GM23338 (cell line): ENCODE results near the gene POU3F1. TPM values are rescaled to one million over a fixed set of nuclear protein-coding genes. Genes with fewer than 3 reads are reported as not detected.

Experiments
- ATAC-seq: fragments of 200-7000 bp; cut with Tn5 transposase; 3 replicates; pipeline ENCODE4 v1.9.1; 2020
- DNase-seq: peaks from one replicate; pipeline ENCODE4 v3.0.0-alpha.2; 2015; ENCODE audit warnings: low spot score
- H2AFZ ChIP-seq: fragments of 200-600 bp; sonication (generic); 2 replicates; pipeline ENCODE4 v1.8.0; 2016; ENCODE audit warnings: antibody characterized with exemption, mild to moderate bottlenecking, moderate library complexity
- H3F3A ChIP-seq: fragments of 200-600 bp; sonication (generic); replicated peaks from 2 replicates; pipeline ENCODE4 v1.8.0; 2017; ENCODE audit warnings: antibody characterized with exemption, mixed run types, low read depth
- H3K27ac ChIP-seq: fragments of 200-600 bp; sonication (generic); 2 replicates; pipeline ENCODE4 v1.6.1; 2016; ENCODE audit warnings: low read depth
- H3K27me3 ChIP-seq: fragments of 200-600 bp; sonication (generic); 2 replicates; pipeline ENCODE4 v1.8.0; 2016; ENCODE audit warnings: mild to moderate bottlenecking, mixed run types, moderate library complexity; ENCODE audit not compliant: insufficient read depth
- H3K36me3 ChIP-seq: fragments of 200-600 bp; sonication (generic); 2 replicates; pipeline ENCODE4 v1.8.0; 2016; ENCODE audit warnings: mild to moderate bottlenecking; ENCODE audit not compliant: insufficient read depth
- H3K4me1 ChIP-seq: fragments of 200-600 bp; sonication (generic); 2 replicates; pipeline ENCODE4 v1.8.0; 2016; ENCODE audit warnings: mild to moderate bottlenecking, moderate library complexity; ENCODE audit not compliant: insufficient read depth
- H3K4me2 ChIP-seq: fragments of 200-600 bp; sonication (generic); 2 replicates; pipeline ENCODE4 v1.7.1; 2017; ENCODE audit warnings: mixed run types
- H3K4me3 ChIP-seq: fragments of 200-600 bp; sonication (generic); 2 replicates; pipeline ENCODE4 v1.6.1; 2016; ENCODE audit warnings: mixed run types
- H3K79me2 ChIP-seq: fragments of 200-600 bp; sonication (generic); replicated peaks from 2 replicates; pipeline ENCODE4 v1.8.0; 2017; ENCODE audit warnings: mild to moderate bottlenecking; ENCODE audit not compliant: insufficient read depth
- H3K9me2 ChIP-seq: fragments of 200-600 bp; sonication (generic); 2 replicates; pipeline ENCODE4 v1.8.0; 2017; ENCODE audit not compliant: insufficient read depth
- H4K20me1 ChIP-seq: fragments of 200-600 bp; sonication (generic); replicated peaks from 2 replicates; pipeline ENCODE4 v1.8.0; 2017; ENCODE audit warnings: mild to moderate bottlenecking; ENCODE audit not compliant: insufficient read depth
- H3K27ac Mint-ChIP-seq: 2 replicates; pipeline ENCODE4 v1.8.0; 2020; ENCODE audit warnings: inconsistent platforms, mild to moderate bottlenecking, moderate library complexity, mixed read lengths
- H3K27me3 Mint-ChIP-seq: 3 replicates; pipeline ENCODE4 v1.8.0; 2022; ENCODE audit warnings: low read depth, mild to moderate bottlenecking, moderate library complexity, mixed read lengths, inconsistent platforms; ENCODE audit not compliant: insufficient read depth, poor library complexity
- H3K36me3 Mint-ChIP-seq: 3 replicates; pipeline ENCODE4 v1.8.0; 2021; ENCODE audit warnings: low read depth, mild to moderate bottlenecking, inconsistent platforms, moderate library complexity, mixed read lengths
- H3K4me1 Mint-ChIP-seq: 3 replicates; pipeline ENCODE4 v1.8.0; 2020; ENCODE audit warnings: mild to moderate bottlenecking, inconsistent platforms, mixed read lengths
- H3K4me3 Mint-ChIP-seq: 3 replicates; pipeline ENCODE4 v1.8.0; 2021; ENCODE audit warnings: moderate library complexity, mild to moderate bottlenecking, inconsistent platforms, mixed read lengths
- H3K9me3 Mint-ChIP-seq: 3 replicates; pipeline ENCODE4 v1.8.0; 2020; ENCODE audit warnings: moderate library complexity, mild to moderate bottlenecking, inconsistent platforms, mixed read lengths
- CREB1 ChIP-seq: fragments of 250-450 bp; sonication (Bioruptor Pico); IDR thresholded peaks from 2 replicates; pipeline ENCODE4 v1.5.0; 2020; ENCODE audit warnings: low read depth, mild to moderate bottlenecking, moderate library complexity
- EZH2 ChIP-seq: fragments of 200-600 bp; sonication (generic); IDR thresholded peaks from one replicate; pipeline ENCODE4 v1.8.0; 2017; ENCODE audit warnings: antibody characterized with exemption, mild to moderate bottlenecking, low read depth; ENCODE audit not compliant: unreplicated experiment
- NANOG ChIP-seq: IDR thresholded peaks from 2 replicates; pipeline ENCODE4 v1.6.1; 2016; ENCODE audit warnings: antibody characterized with exemption, borderline replicate concordance
- POLR2AphosphoS5 ChIP-seq: IDR thresholded peaks from 2 replicates; pipeline ENCODE4 v1.6.1; 2016; ENCODE audit warnings: antibody characterized with exemption, low read depth
- REST ChIP-seq: IDR thresholded peaks from one replicate; pipeline ENCODE4 v1.6.1; 2018; ENCODE audit warnings: antibody characterized with exemption; ENCODE audit not compliant: unreplicated experiment
- STAT1 ChIP-seq: IDR thresholded peaks from one replicate; pipeline ENCODE4 v1.6.1; 2016; ENCODE audit warnings: antibody characterized with exemption; ENCODE audit not compliant: unreplicated experiment
- ZNF331 ChIP-seq: fragments of 250-450 bp; sonication (Bioruptor Pico); IDR thresholded peaks from 2 replicates; pipeline ENCODE4 v1.5.0; 2020; ENCODE audit warnings: low read depth, mild to moderate bottlenecking, moderate library complexity
- ZNF462 ChIP-seq: fragments of 250-450 bp; sonication (Bioruptor Pico); IDR thresholded peaks from 2 replicates; pipeline ENCODE4 v1.5.0; 2020; ENCODE audit warnings: mild to moderate bottlenecking, moderate library complexity
- polyA plus RNA-seq: library from polyadenylated mRNA; unstranded; fragments of >200 nt; fragmentation: Nextera tagmentation; extraction: Ambion mirVana; gene quantifications from 2 replicates; pipeline ENCODE4 v1.2.1, GENCODE V29; 2016
- total RNA-seq: library from RNA; depleted of rRNA; stranded (reverse); fragments of >200 nt; shearing (Covaris generic); gene quantifications from 2 replicates; pipeline ENCODE4 v1.2.3, GENCODE V29; 2014

Gene POU3F1
- total and polyA plus RNA-seq, 2 experiments from 2014 or later: 3.6 to 11.5 TPM

- TF ChIP-seq NANOG (no peak), EZH2 (no peak), POLR2AphosphoS5 (no peak), STAT1 (no peak)
These were observed 48.2 kb upstream of the POU3F1 start (continued) for GRCh38 chr1:38094711-38095290.

- Histone ChIP-seq H3K9me2 (no peaks in the 10 kb centered on the region), H3K4me2 (0 out of 2 replicates have a peak overlapping the region, but pooled peaks have one; percentile 49), H3K4me1 (peaks cover 39% of the 10 kb centered on the region), H3K36me3 (no peaks in the 10 kb centered on the region), H2AFZ (no peak overlapping the region), H3K27ac (no peak overlapping the region), H3F3A (no peaks in the 10 kb centered on the region), H3K27me3 (no peaks in the 10 kb centered on the region), H3K4me3 (no peak overlapping the region), H3K79me2 (no peaks in the 10 kb centered on the region), H4K20me1 (no peaks in the 10 kb centered on the region)
- no peak overlapping the region; the same call in 2 of the 3 replicates for H3K4me3 Mint-ChIP-seq
- TF ChIP-seq NANOG (no peak), EZH2 (no peak), REST (no peak), CREB1 (CRISPR knock-in tag) (no peak), ZNF331 (no peak), ZNF462 (CRISPR knock-in tag) (no peak)
- ATAC-seq (no peak), DNase-seq (no peak)
- H3K27ac Mint-ChIP-seq: peak overlapping the region; percentile 16; the same call in 1 of the 2 replicates
- peaks cover 69% of the 10 kb centered on the region for H3K4me1 Mint-ChIP-seq
- H3K9me3 Mint-ChIP-seq: no peaks in the 10 kb centered on the region; the same call in 2 of the 3 replicates
- peaks cover 11% of the 10 kb centered on the region for H3K27me3 Mint-ChIP-seq
- no peaks in the 10 kb centered on the region; the same call in 2 of the 3 replicates for H3K36me3 Mint-ChIP-seq
These were observed 47.3 kb upstream of the POU3F1 start for GRCh38 chr1:38093569-38094520.
